ENCODE data around the gene BLACAT1. TPM values are rescaled to one million over a fixed set of nuclear protein-coding genes. Genes with fewer than 3 reads are reported as not detected.
A peak's percentile ranks its signal among the peaks of the same experiment; 100 is the strongest.

Gene BLACAT1
- total RNA-seq, 1 experiment from 2014 or later: 9.8 TPM

- POLR2A ChIA-PET: interaction anchor here (1.1 to 4.0 kb wide), 2 partner anchors 9 to 14 kb away, joined by 3 to 15 read pairs; no protein-coding TSS in a partner anchor
Measured at GRCh38 chr1:205450448-205450847, 5.4 kb downstream of the BLACAT1 start.

GRCh38 chr1:205449750-205450443 lies 5.9 kb downstream of the BLACAT1 start:
- Mint-ChIP-seq H3K27me3 (ENCODE audit: low read depth) (peaks cover 13% of the 10 kb centered on the region), H3K9me3 (no peaks in the 10 kb centered on the region), H3K36me3 (no peaks in the 10 kb centered on the region), H3K4me1 (peaks cover 93% of the 10 kb centered on the region), H3K4me3 (peak overlapping the region; percentile 74), H3K27ac (peak overlapping the region; percentile 72)
- ATAC-seq (peak; percentile 13), DNase-seq (ENCODE audit: low spot score) (peak; percentile 74)
- CTCF ChIA-PET: interaction anchor here (0.6 to 12.4 kb wide), 12 partner anchors 8 to 124 kb away, joined by 3 to 205 read pairs (median 6); no protein-coding TSS in a partner anchor
- POLR2A ChIA-PET: interaction anchor here (1.1 to 4.0 kb wide), 2 partner anchors 9 to 14 kb away, joined by 3 to 15 read pairs; no protein-coding TSS in a partner anchor
- TF ChIP-seq ZNF232 (CRISPR knock-in tag; IDR thresholded peaks at IDR 0.05) (no peak), OVOL2 (CRISPR knock-in tag; IDR thresholded peaks at IDR 0.05; ENCODE audit: borderline replicate concordance) (no peak), ATF1 (CRISPR knock-in tag; IDR thresholded peaks at IDR 0.05) (no peak), TEAD4 (CRISPR knock-in tag; IDR thresholded peaks at IDR 0.05) (no peak), AFF4 (CRISPR knock-in tag; IDR thresholded peaks at IDR 0.05; ENCODE audit: borderline replicate concordance) (no peak), JUN (CRISPR knock-in tag; IDR thresholded peaks at IDR 0.05) (no peak), TP53 (CRISPR knock-in tag; IDR thresholded peaks at IDR 0.05) (no peak), ZNF425 (CRISPR knock-in tag; conservative IDR thresholded peaks at IDR 0.05) (no peak)

More at GRCh38 chr1:205450448-205450847, 5.4 kb downstream of the BLACAT1 start:
- TF ChIP-seq JAZF1 (CRISPR knock-in tag; IDR thresholded peaks at IDR 0.05): no peak
- no peak for TF ChIP-seq ETV6 (CRISPR knock-in tag; IDR thresholded peaks at IDR 0.05)
- peak; percentile 72 for TF ChIP-seq PRDM15 (CRISPR knock-in tag; IDR thresholded peaks at IDR 0.05)
- no peak for TF ChIP-seq ZSCAN18 (CRISPR knock-in tag; IDR thresholded peaks at IDR 0.05)
- no peak for TF ChIP-seq EMX1 (CRISPR knock-in tag; IDR thresholded peaks at IDR 0.05)
- no peak for TF ChIP-seq SP1 (CRISPR knock-in tag; conservative IDR thresholded peaks at IDR 0.05)
- TF ChIP-seq ATF2 (CRISPR knock-in tag; IDR thresholded peaks at IDR 0.05; ENCODE audit: borderline replicate concordance, low read depth): no peak
- TF ChIP-seq OVOL2 (CRISPR knock-in tag; IDR thresholded peaks at IDR 0.05; ENCODE audit: borderline replicate concordance): no peak
- Mint-ChIP-seq H3K9me3 (no peaks in the 10 kb centered on the region), H3K4me3 (peak overlapping the region; percentile 74), H3K4me1 (peaks cover 92% of the 10 kb centered on the region), H3K27me3 (ENCODE audit: low read depth) (peaks cover 13% of the 10 kb centered on the region), H3K27ac (peak overlapping the region; percentile 78), H3K36me3 (no peaks in the 10 kb centered on the region)
- DNase-seq (ENCODE audit: low spot score): peak; percentile 46
- CTCF ChIA-PET: interaction anchor here (0.6 to 12.4 kb wide), 11 partner anchors 9 to 125 kb away, joined by 3 to 205 read pairs (median 7); no protein-coding TSS in a partner anchor
- peak; percentile 1 for ATAC-seq

Measured in WTC11 (cell line).